DOHH2 (cell line): ENCODE data around the gene ZNF273.
"Not testable (repeated sequence)": the region's sequence is repeated elsewhere in the genome, so short reads cannot be mapped to it uniquely, and the experiment has no call there.

Experiments used
- H3F3A ChIP-seq: fragments of 200-600 bp; sonication (generic), shearing (Covaris generic); 2 replicates; pipeline ENCODE4 v1.6.0; 2016; ENCODE audit warnings: antibody characterized with exemption, mild to moderate bottlenecking; ENCODE audit not compliant: control insufficient read depth, insufficient read depth
- H3K27ac ChIP-seq: fragments of 200-600 bp; sonication (generic); 2 replicates; pipeline ENCODE4 v1.5.1; 2014; ENCODE audit warnings: low read depth, mild to moderate bottlenecking, low read length, moderate library complexity
- H3K27me3 ChIP-seq: fragments of 200-600 bp; sonication (generic); 2 replicates; pipeline ENCODE4 v1.6.1; 2014; ENCODE audit warnings: mild to moderate bottlenecking, low read length, mixed read lengths; ENCODE audit not compliant: control insufficient read depth
- H3K36me3 ChIP-seq: fragments of 200-600 bp; sonication (generic); 2 replicates; pipeline ENCODE4 v1.6.1; 2014; ENCODE audit warnings: mild to moderate bottlenecking, low read length, moderate library complexity, mixed read lengths; ENCODE audit not compliant: control insufficient read depth
- H3K4me1 ChIP-seq: fragments of 200-600 bp; sonication (generic); 2 replicates; pipeline ENCODE4 v1.6.1; 2014; ENCODE audit warnings: mild to moderate bottlenecking, low read length, mixed read lengths; ENCODE audit not compliant: control insufficient read depth
- H3K4me2 ChIP-seq: fragments of 200-600 bp; sonication (generic); 2 replicates; pipeline ENCODE4 v1.6.0; 2014; ENCODE audit warnings: mild to moderate bottlenecking, low read length, moderate library complexity
- H3K4me3 ChIP-seq: fragments of 200-600 bp; sonication (generic); 2 replicates; pipeline ENCODE4 v1.5.1; 2014; ENCODE audit warnings: mild to moderate bottlenecking, low read length, mixed read lengths
- H3K79me2 ChIP-seq: fragments of 200-600 bp; sonication (generic); 2 replicates; pipeline ENCODE4 v1.6.1; 2014; ENCODE audit warnings: mild to moderate bottlenecking, low read length, mixed read lengths; ENCODE audit not compliant: control insufficient read depth
- H3K9me2 ChIP-seq: fragments of 200-600 bp; sonication (generic); replicated peaks from 2 replicates; pipeline ENCODE4 v1.6.1; 2014; ENCODE audit warnings: mild to moderate bottlenecking, low read length, mixed read lengths; ENCODE audit not compliant: control insufficient read depth
- H3K9me3 ChIP-seq: fragments of 200-600 bp; sonication (generic); 2 replicates; pipeline ENCODE4 v1.6.1; 2014; ENCODE audit warnings: antibody characterized with exemption, low read length, mixed read lengths; ENCODE audit not compliant: control insufficient read depth, insufficient read depth
- H4K20me1 ChIP-seq: fragments of 200-600 bp; sonication (generic); 2 replicates; pipeline ENCODE4 v1.6.0; 2014; ENCODE audit warnings: low read depth, mild to moderate bottlenecking, antibody characterized with exemption, low read length, moderate library complexity; ENCODE audit not compliant: control insufficient read depth, insufficient read depth
- EZH2phosphoT487 ChIP-seq: fragments of 200-600 bp; sonication (generic); IDR thresholded peaks from 2 replicates; pipeline ENCODE4 v1.6.1; 2017; ENCODE audit warnings: borderline replicate concordance, mild to moderate bottlenecking, antibody characterized with exemption, low read length, moderate library complexity, mixed read lengths
- TF ChIP-seq, protein P1 (sequence below): fragments of 200-600 bp; sonication (generic); IDR thresholded peaks from one replicate; pipeline ENCODE4 v1.5.1; 2014; ENCODE audit warnings: antibody characterized with exemption, mild to moderate bottlenecking, low read depth, low read length; ENCODE audit not compliant: poor library complexity, severe bottlenecking

Gene ZNF273

GRCh38 chr7:64892116-64892515 lies 11.0 kb upstream of the ZNF273 start:
- no peaks in the 10 kb centered on the region for H3K36me3 ChIP-seq
- H3K4me1 ChIP-seq = peaks cover 10% of the 10 kb centered on the region
- no peaks in the 10 kb centered on the region for H3K79me2 ChIP-seq
- H3K27me3 ChIP-seq = 0 out of 2 replicates have a peak, but pooled peaks cover 4% of the 10 kb centered on the region
- H4K20me1 ChIP-seq = no peaks in the 10 kb centered on the region
- no peak overlapping the region for H3K4me2 ChIP-seq
- no peak overlapping the region for H3K4me3 ChIP-seq
- H3F3A ChIP-seq = no peaks in the 10 kb centered on the region
- H3K9me2 ChIP-seq = no peaks in the 10 kb centered on the region
- no peaks in the 10 kb centered on the region for H3K9me3 ChIP-seq
- TF ChIP-seq EZH2phosphoT487 = no peak
- TF ChIP-seq, protein P1, sequence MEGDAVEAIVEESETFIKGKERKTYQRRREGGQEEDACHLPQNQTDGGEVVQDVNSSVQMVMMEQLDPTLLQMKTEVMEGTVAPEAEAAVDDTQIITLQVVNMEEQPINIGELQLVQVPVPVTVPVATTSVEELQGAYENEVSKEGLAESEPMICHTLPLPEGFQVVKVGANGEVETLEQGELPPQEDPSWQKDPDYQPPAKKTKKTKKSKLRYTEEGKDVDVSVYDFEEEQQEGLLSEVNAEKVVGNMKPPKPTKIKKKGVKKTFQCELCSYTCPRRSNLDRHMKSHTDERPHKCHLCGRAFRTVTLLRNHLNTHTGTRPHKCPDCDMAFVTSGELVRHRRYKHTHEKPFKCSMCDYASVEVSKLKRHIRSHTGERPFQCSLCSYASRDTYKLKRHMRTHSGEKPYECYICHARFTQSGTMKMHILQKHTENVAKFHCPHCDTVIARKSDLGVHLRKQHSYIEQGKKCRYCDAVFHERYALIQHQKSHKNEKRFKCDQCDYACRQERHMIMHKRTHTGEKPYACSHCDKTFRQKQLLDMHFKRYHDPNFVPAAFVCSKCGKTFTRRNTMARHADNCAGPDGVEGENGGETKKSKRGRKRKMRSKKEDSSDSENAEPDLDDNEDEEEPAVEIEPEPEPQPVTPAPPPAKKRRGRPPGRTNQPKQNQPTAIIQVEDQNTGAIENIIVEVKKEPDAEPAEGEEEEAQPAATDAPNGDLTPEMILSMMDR = no peak
- H3K27ac ChIP-seq = no peak overlapping the region

DNA sequence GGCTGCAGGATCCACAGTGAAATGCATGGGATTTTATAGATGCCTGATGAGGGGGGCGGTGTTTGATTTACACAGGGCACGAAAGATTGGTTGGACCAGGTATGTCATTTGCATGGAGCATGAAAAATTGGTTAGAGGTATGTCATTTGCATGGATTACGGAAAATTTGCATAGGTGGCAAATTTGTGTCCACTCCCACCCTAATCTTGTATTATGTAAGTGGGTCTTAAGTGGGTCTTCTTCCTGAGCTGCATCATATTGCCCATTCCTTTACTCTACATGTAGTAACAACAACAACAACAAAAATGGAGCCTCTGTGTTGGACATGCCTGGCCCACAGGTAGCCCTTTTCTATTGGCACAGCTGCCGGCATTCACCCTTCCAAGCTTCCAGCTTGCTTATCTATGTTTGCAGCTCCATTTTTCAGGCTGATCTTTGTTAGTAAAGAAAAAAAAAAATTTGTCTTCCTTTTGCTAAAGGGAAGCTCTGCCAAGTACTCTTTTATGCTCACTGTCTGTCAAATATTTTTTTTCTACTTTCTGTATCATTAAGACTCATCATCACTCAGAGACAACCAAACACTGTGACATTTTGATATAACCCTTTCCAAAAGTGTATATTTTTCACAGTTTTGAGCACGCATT lies 10.3 kb upstream of the ZNF273 start:
- H3K36me3 ChIP-seq = no peaks in the 10 kb centered on the region
- no peaks in the 10 kb centered on the region for H4K20me1 ChIP-seq
- H3K9me3 ChIP-seq = no peaks in the 10 kb centered on the region
- H3K27ac ChIP-seq = no peak overlapping the region
- H3K4me1 ChIP-seq = peaks cover 10% of the 10 kb centered on the region
- H3K4me3 ChIP-seq = no peak overlapping the region
- H3K27me3 ChIP-seq = 0 out of 2 replicates have a peak, but pooled peaks cover 4% of the 10 kb centered on the region
- H3K79me2 ChIP-seq = no peaks in the 10 kb centered on the region
- TF ChIP-seq, protein P1 = no peak
- no peak for TF ChIP-seq EZH2phosphoT487
- no peaks in the 10 kb centered on the region for H3K9me2 ChIP-seq
- H3K4me2 ChIP-seq = no peak overlapping the region
- no peaks in the 10 kb centered on the region for H3F3A ChIP-seq

- no peak overlapping the region for H3K4me2 ChIP-seq
- no peak overlapping the region for H3K4me3 ChIP-seq
- H3K79me2 ChIP-seq = no peaks in the 10 kb centered on the region
- H3K27ac ChIP-seq = no peak overlapping the region
- TF ChIP-seq, protein P1 = no peak
- TF ChIP-seq EZH2phosphoT487 = no peak
- H3K9me2 ChIP-seq = no peaks in the 10 kb centered on the region
- no peaks in the 10 kb centered on the region for H3K36me3 ChIP-seq
- H3K9me3 ChIP-seq = no peaks in the 10 kb centered on the region
- H3F3A ChIP-seq = no peaks in the 10 kb centered on the region
- no peaks in the 10 kb centered on the region for H4K20me1 ChIP-seq
- 0 out of 2 replicates have a peak, but pooled peaks cover 4% of the 10 kb centered on the region for H3K27me3 ChIP-seq
- peaks cover 4% of the 10 kb centered on the region; the same call in 1 of the 2 replicates for H3K4me1 ChIP-seq
Measured at GRCh38 chr7:64893401-64893800, 9.7 kb upstream of the ZNF273 start.

- Histone ChIP-seq H3K4me1 (peaks cover 40% of the 10 kb centered on the region), H3K4me3 (peak overlapping the region; percentile 92), H3K79me2 (peaks cover 44% of the 10 kb centered on the region), H3K4me2 (peak overlapping the region; percentile 61), H3K36me3 (peaks cover 28% of the 10 kb centered on the region)
- H3K27ac ChIP-seq, H3K9me2 ChIP-seq, H3K9me3 ChIP-seq, H3K27me3 ChIP-seq, H3F3A ChIP-seq, H4K20me1 ChIP-seq: not testable (repeated sequence)
Measured at GRCh38 chr7:64902461-64902805, 640 bp upstream of the ZNF273 start.
